HepG2 (cell line): ENCODE results near the gene BRD1.

Experiments
- EP300 ChIP-seq, 3 experiments: sonication (generic) in 1 of 3; formaldehyde crosslinking in 1 of 3; IDR thresholded peaks; 2 replicates each; pipeline versions ENCODE4 v1.5.1 to v1.6.1; 2011 to 2020; ENCODE audit warnings: low read depth in 2 of 3, low read length in 2 of 3, borderline replicate concordance in 1 of 3, improper control_type of control experiment in 1 of 3, mild to moderate bottlenecking in 1 of 3, missing genetic modification reagents in 1 of 3, moderate library complexity in 1 of 3
- HHEX ChIP-seq: IDR thresholded peaks from 2 replicates; pipeline ENCODE4 v1.6.1; 2016; ENCODE audit warnings: control low read depth
- HNRNPK ChIP-seq: fragments of 200-400 bp; formaldehyde crosslinking; IDR thresholded peaks from 2 replicates; pipeline ENCODE4 v1.6.1; 2018; ENCODE audit warnings: low read length, low read depth, moderate library complexity, mild to moderate bottlenecking; ENCODE audit not compliant: poor library complexity, severe bottlenecking
- NFE2L1 ChIP-seq: sonication (generic); formaldehyde crosslinking; IDR thresholded peaks from 2 replicates; pipeline ENCODE4 v1.4.0; 2020; ENCODE audit warnings: missing genetic modification reagents, mild to moderate bottlenecking, borderline replicate concordance
- NFIC ChIP-seq: IDR thresholded peaks from 2 replicates; pipeline ENCODE4 v1.6.1; 2012; ENCODE audit warnings: mild to moderate bottlenecking, low read length, inconsistent platforms
- SMC3 ChIP-seq: IDR thresholded peaks from 2 replicates; pipeline ENCODE4 v1.6.1; 2011; ENCODE audit warnings: low read length, improper control_type of control experiment
- YY1 ChIP-seq: IDR thresholded peaks from 2 replicates; pipeline ENCODE4 v1.6.1; 2011; ENCODE audit warnings: low read length, low read depth, moderate library complexity, mild to moderate bottlenecking; ENCODE audit not compliant: insufficient read depth, insufficient replicate concordance
- ZNF12 ChIP-seq: sonication (generic); formaldehyde crosslinking; IDR thresholded peaks from 2 replicates; pipeline ENCODE4 v1.5.0; 2020; ENCODE audit warnings: missing genetic modification reagents
- ZNF34 ChIP-seq: sonication (generic); formaldehyde crosslinking; IDR thresholded peaks from 2 replicates; pipeline ENCODE4 v1.4.0; 2020; ENCODE audit warnings: mild to moderate bottlenecking, missing genetic modification reagents, borderline replicate concordance
- TF ChIP-seq, protein P1 (sequence below): sonication (generic); formaldehyde crosslinking; IDR thresholded peaks from 2 replicates; pipeline ENCODE4 v1.4.0; 2020; ENCODE audit warnings: mild to moderate bottlenecking, missing genetic modification reagents, borderline replicate concordance
- TF ChIP-seq, protein P2 (sequence below): sonication (generic); formaldehyde crosslinking; IDR thresholded peaks from 2 replicates; pipeline ENCODE4 v1.5.0; 2020; ENCODE audit warnings: mild to moderate bottlenecking, missing genetic modification reagents, moderate library complexity
- TF ChIP-seq, protein P3 (sequence below): sonication (generic); formaldehyde crosslinking; IDR thresholded peaks from 2 replicates; pipeline ENCODE4 v1.5.0; 2020; ENCODE audit warnings: missing genetic modification reagents
- TF ChIP-seq, protein P4 (sequence below): sonication (generic); formaldehyde crosslinking; IDR thresholded peaks from one replicate; pipeline ENCODE4 v1.5.1; 2020; ENCODE audit warnings: mild to moderate bottlenecking, missing genetic modification reagents; ENCODE audit errors: not compliant biosample characterization
- TF ChIP-seq, protein P5 (sequence below): IDR thresholded peaks from 2 replicates; pipeline ENCODE4 v1.6.1; 2016; ENCODE audit warnings: control low read depth

DNA sequence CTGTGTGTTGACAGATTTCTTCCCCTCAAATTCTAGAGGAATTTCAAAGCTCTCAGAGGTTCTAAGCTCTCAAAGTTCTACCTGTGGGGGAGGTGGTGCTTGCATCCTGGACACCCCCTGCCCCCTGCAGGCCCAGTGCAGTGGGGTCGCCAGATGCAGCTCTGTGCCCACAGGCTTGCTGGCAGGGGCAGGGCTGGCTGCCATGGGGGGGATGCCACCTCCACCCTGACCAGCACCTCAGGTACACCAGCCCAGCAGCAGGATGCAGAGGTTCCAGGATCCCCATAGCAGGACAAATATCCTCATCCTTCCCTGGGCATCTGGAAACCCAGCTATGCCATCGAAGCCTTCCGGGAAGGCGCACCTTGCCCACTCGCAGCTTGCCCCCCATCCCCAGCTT, 91.1 kb downstream of the BRD1 start:
- TF ChIP-seq ZNF12 (no peak), SMC3 (no peak), HHEX (CRISPR knock-in tag) (no peak), YY1 (no peak), EP300 (IDR thresholded peaks at IDR 0.05; ENCODE audit: low read depth in 2 of 2, low read length in 2 of 2) (no peak), EP300 (CRISPR knock-in tag; IDR thresholded peaks at IDR 0.05; ENCODE audit: borderline replicate concordance) (no peak), NFE2L1 (no peak), HNRNPK (no peak), NFIC (no peak), ZNF34 (no peak)
- TF ChIP-seq, protein P1, sequence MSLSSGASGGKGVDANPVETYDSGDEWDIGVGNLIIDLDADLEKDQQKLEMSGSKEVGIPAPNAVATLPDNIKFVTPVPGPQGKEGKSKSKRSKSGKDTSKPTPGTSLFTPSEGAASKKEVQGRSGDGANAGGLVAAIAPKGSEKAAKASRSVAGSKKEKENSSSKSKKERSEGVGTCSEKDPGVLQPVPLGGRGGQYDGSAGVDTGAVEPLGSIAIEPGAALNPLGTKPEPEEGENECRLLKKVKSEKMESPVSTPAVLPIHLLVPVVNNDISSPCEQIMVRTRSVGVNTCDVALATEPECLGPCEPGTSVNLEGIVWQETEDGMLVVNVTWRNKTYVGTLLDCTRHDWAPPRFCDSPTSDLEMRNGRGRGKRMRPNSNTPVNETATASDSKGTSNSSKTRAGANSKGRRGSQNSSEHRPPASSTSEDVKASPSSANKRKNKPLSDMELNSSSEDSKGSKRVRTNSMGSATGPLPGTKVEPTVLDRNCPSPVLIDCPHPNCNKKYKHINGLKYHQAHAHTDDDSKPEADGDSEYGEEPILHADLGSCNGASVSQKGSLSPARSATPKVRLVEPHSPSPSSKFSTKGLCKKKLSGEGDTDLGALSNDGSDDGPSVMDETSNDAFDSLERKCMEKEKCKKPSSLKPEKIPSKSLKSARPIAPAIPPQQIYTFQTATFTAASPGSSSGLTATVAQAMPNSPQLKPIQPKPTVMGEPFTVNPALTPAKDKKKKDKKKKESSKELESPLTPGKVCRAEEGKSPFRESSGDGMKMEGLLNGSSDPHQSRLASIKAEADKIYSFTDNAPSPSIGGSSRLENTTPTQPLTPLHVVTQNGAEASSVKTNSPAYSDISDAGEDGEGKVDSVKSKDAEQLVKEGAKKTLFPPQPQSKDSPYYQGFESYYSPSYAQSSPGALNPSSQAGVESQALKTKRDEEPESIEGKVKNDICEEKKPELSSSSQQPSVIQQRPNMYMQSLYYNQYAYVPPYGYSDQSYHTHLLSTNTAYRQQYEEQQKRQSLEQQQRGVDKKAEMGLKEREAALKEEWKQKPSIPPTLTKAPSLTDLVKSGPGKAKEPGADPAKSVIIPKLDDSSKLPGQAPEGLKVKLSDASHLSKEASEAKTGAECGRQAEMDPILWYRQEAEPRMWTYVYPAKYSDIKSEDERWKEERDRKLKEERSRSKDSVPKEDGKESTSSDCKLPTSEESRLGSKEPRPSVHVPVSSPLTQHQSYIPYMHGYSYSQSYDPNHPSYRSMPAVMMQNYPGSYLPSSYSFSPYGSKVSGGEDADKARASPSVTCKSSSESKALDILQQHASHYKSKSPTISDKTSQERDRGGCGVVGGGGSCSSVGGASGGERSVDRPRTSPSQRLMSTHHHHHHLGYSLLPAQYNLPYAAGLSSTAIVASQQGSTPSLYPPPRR, result no peak
- TF ChIP-seq, protein P2, sequence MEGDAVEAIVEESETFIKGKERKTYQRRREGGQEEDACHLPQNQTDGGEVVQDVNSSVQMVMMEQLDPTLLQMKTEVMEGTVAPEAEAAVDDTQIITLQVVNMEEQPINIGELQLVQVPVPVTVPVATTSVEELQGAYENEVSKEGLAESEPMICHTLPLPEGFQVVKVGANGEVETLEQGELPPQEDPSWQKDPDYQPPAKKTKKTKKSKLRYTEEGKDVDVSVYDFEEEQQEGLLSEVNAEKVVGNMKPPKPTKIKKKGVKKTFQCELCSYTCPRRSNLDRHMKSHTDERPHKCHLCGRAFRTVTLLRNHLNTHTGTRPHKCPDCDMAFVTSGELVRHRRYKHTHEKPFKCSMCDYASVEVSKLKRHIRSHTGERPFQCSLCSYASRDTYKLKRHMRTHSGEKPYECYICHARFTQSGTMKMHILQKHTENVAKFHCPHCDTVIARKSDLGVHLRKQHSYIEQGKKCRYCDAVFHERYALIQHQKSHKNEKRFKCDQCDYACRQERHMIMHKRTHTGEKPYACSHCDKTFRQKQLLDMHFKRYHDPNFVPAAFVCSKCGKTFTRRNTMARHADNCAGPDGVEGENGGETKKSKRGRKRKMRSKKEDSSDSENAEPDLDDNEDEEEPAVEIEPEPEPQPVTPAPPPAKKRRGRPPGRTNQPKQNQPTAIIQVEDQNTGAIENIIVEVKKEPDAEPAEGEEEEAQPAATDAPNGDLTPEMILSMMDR, result no peak
- TF ChIP-seq, protein P3, sequence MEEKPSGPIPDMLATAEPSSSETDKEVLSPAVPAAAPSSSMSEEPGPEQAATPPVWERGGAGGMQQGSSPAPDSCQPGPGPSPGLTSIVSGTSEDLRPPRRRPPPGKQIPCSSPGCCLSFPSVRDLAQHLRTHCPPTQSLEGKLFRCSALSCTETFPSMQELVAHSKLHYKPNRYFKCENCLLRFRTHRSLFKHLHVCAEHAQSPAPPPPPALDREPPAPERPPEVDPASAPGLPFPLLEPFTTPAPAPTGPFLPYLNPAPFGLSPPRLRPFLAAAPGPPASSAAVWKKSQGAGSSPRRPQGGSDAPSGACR (CRISPR knock-in tag), result no peak
- TF ChIP-seq, protein P4, sequence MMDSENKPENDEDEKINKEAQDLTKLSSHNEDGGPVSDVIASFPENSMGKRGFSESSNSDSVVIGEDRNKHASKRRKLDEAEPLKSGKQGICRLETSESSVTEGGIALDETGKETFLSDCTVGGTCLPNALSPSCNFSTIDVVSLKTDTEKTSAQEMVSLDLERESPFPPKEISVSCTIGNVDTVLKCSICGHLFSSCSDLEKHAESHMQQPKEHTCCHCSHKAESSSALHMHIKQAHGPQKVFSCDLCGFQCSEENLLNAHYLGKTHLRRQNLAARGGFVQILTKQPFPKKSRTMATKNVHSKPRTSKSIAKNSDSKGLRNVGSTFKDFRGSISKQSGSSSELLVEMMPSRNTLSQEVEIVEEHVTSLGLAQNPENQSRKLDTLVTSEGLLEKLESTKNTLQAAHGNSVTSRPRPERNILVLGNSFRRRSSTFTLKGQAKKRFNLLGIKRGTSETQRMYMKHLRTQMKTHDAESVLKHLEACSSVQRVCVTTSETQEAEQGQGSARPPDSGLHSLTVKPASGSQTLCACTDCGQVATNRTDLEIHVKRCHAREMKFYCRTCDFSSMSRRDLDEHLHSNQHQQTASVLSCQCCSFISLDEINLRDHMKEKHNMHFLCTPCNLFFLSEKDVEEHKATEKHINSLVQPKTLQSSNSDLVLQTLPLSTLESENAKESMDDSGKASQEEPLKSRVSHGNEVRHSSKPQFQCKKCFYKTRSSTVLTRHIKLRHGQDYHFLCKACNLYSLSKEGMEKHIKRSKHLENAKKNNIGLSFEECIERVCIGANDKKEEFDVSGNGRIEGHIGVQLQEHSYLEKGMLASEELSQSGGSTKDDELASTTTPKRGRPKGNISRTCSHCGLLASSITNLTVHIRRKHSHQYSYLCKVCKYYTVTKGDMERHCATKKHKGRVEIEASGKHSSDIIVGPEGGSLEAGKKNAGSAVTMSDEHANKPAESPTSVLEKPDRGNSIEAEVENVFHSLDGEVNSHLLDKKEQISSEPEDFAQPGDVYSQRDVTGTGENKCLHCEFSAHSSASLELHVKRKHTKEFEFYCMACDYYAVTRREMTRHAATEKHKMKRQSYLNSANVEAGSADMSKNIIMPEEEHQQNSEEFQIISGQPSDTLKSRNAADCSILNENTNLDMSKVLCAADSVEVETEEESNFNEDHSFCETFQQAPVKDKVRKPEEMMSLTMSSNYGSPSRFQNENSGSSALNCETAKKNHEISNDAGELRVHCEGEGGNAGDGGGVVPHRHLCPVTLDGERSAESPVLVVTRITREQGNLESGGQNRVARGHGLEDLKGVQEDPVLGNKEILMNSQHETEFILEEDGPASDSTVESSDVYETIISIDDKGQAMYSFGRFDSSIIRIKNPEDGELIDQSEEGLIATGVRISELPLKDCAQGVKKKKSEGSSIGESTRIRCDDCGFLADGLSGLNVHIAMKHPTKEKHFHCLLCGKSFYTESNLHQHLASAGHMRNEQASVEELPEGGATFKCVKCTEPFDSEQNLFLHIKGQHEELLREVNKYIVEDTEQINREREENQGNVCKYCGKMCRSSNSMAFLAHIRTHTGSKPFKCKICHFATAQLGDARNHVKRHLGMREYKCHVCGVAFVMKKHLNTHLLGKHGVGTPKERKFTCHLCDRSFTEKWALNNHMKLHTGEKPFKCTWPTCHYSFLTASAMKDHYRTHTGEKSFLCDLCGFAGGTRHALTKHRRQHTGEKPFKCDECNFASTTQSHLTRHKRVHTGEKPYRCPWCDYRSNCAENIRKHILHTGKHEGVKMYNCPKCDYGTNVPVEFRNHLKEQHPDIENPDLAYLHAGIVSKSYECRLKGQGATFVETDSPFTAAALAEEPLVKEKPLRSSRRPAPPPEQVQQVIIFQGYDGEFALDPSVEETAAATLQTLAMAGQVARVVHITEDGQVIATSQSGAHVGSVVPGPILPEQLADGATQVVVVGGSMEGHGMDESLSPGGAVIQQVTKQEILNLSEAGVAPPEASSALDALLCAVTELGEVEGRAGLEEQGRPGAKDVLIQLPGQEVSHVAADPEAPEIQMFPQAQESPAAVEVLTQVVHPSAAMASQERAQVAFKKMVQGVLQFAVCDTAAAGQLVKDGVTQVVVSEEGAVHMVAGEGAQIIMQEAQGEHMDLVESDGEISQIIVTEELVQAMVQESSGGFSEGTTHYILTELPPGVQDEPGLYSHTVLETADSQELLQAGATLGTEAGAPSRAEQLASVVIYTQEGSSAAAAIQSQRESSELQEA (CRISPR knock-in tag), result no peak
- TF ChIP-seq, protein P5, sequence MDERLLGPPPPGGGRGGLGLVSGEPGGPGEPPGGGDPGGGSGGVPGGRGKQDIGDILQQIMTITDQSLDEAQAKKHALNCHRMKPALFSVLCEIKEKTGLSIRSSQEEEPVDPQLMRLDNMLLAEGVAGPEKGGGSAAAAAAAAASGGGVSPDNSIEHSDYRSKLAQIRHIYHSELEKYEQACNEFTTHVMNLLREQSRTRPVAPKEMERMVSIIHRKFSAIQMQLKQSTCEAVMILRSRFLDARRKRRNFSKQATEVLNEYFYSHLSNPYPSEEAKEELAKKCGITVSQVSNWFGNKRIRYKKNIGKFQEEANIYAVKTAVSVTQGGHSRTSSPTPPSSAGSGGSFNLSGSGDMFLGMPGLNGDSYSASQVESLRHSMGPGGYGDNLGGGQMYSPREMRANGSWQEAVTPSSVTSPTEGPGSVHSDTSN (CRISPR knock-in tag), result no peak
